Measurements from ENCODE around the gene HMOX2. TPM values are rescaled to one million over a fixed set of nuclear protein-coding genes. Genes with fewer than 3 reads are reported as not detected.

Gene HMOX2
- total and polyA plus RNA-seq, 2 of the 13 experiments (the other 11 are each of a cell fraction or from before 2014, with no cell fraction given): 60.3 to 70.4 TPM

- TF ChIP-seq, protein P1, sequence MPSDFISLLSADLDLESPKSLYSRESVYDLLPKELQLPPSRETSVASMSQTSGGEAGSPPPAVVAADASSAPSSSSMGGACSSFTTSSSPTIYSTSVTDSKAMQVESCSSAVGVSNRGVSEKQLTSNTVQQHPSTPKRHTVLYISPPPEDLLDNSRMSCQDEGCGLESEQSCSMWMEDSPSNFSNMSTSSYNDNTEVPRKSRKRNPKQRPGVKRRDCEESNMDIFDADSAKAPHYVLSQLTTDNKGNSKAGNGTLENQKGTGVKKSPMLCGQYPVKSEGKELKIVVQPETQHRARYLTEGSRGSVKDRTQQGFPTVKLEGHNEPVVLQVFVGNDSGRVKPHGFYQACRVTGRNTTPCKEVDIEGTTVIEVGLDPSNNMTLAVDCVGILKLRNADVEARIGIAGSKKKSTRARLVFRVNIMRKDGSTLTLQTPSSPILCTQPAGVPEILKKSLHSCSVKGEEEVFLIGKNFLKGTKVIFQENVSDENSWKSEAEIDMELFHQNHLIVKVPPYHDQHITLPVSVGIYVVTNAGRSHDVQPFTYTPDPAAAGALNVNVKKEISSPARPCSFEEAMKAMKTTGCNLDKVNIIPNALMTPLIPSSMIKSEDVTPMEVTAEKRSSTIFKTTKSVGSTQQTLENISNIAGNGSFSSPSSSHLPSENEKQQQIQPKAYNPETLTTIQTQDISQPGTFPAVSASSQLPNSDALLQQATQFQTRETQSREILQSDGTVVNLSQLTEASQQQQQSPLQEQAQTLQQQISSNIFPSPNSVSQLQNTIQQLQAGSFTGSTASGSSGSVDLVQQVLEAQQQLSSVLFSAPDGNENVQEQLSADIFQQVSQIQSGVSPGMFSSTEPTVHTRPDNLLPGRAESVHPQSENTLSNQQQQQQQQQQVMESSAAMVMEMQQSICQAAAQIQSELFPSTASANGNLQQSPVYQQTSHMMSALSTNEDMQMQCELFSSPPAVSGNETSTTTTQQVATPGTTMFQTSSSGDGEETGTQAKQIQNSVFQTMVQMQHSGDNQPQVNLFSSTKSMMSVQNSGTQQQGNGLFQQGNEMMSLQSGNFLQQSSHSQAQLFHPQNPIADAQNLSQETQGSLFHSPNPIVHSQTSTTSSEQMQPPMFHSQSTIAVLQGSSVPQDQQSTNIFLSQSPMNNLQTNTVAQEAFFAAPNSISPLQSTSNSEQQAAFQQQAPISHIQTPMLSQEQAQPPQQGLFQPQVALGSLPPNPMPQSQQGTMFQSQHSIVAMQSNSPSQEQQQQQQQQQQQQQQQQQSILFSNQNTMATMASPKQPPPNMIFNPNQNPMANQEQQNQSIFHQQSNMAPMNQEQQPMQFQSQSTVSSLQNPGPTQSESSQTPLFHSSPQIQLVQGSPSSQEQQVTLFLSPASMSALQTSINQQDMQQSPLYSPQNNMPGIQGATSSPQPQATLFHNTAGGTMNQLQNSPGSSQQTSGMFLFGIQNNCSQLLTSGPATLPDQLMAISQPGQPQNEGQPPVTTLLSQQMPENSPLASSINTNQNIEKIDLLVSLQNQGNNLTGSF (CRISPR knock-in tag; IDR thresholded peaks at IDR 0.05): no peak
- TF ChIP-seq MAFF (IDR thresholded peaks at IDR 0.05; ENCODE audit: low read depth, low read length) (no peak), TAF1 (CRISPR knock-in tag; IDR thresholded peaks at IDR 0.05) (peak; percentile 52; the same call in 1 of the 2 replicates), NFKB2 (CRISPR knock-in tag; IDR thresholded peaks at IDR 0.05; ENCODE audit: borderline replicate concordance) (peak; percentile 72; the same call in 1 of the 2 replicates), PHF5A (CRISPR knock-in tag; IDR thresholded peaks at IDR 0.05; ENCODE audit: low read depth, unreplicated experiment) (peak; percentile 52), SUZ12 (IDR thresholded peaks at IDR 0.05; ENCODE audit: low read depth, low read length) (no peak), NONO (IDR thresholded peaks at IDR 0.05) (no peak), NONO (CRISPR knock-in tag; conservative IDR thresholded peaks at IDR 0.05) (peak; percentile 88), CEBPB (IDR thresholded peaks at IDR 0.05; ENCODE audit: borderline replicate concordance, low read depth, low read length) (no peak), ZNF503 (CRISPR knock-in tag; IDR thresholded peaks at IDR 0.05) (0 out of 2 replicates have a peak, but pooled peaks have one; percentile 61), PATZ1 (CRISPR knock-in tag; IDR thresholded peaks at IDR 0.05) (peak; percentile 93), ZNF713 (CRISPR knock-in tag; IDR thresholded peaks at IDR 0.05) (no peak)
- TF ChIP-seq, protein P2, sequence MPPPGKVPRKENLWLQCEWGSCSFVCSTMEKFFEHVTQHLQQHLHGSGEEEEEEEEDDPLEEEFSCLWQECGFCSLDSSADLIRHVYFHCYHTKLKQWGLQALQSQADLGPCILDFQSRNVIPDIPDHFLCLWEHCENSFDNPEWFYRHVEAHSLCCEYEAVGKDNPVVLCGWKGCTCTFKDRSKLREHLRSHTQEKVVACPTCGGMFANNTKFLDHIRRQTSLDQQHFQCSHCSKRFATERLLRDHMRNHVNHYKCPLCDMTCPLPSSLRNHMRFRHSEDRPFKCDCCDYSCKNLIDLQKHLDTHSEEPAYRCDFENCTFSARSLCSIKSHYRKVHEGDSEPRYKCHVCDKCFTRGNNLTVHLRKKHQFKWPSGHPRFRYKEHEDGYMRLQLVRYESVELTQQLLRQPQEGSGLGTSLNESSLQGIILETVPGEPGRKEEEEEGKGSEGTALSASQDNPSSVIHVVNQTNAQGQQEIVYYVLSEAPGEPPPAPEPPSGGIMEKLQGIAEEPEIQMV (CRISPR knock-in tag; IDR thresholded peaks at IDR 0.05; ENCODE audit: low read depth): no peak; the same call in none of the 2 replicates
- TF ChIP-seq, protein P3, sequence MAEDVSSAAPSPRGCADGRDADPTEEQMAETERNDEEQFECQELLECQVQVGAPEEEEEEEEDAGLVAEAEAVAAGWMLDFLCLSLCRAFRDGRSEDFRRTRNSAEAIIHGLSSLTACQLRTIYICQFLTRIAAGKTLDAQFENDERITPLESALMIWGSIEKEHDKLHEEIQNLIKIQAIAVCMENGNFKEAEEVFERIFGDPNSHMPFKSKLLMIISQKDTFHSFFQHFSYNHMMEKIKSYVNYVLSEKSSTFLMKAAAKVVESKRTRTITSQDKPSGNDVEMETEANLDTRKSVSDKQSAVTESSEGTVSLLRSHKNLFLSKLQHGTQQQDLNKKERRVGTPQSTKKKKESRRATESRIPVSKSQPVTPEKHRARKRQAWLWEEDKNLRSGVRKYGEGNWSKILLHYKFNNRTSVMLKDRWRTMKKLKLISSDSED (CRISPR knock-in tag; IDR thresholded peaks at IDR 0.05): no peak
These were observed 14.7 kb upstream of the HMOX2 start (continued) for GRCh38 chr16:4461250-4462085.
